NK-92 treated with Interleukin-12 subunit alpha and Interleukin-12 subunit beta, amount 100 ng/mL, for 24 hours (cell line): ENCODE results near the gene SIPA1L3.

Source experiments
- DNase-seq: peaks from one replicate; lab custom pipeline; 2025; lab: John Stamatoyannopoulos, UW

Gene SIPA1L3

GRCh38 chr19:38111898-38112297 is 204.9 kb downstream of the SIPA1L3 start:
- DNase-seq, result no peak

- no peak for DNase-seq
Observed at GRCh38 chr19:38114651-38115050, 207.6 kb downstream of the SIPA1L3 start.

- DNase-seq, result no peak
Observed at GRCh38 chr19:38115271-38115802, 208.3 kb downstream of the SIPA1L3 start.

- no peak for DNase-seq
Observed at GRCh38 chr19:38118176-38118575, 211.2 kb downstream of the SIPA1L3 start.

DNA sequence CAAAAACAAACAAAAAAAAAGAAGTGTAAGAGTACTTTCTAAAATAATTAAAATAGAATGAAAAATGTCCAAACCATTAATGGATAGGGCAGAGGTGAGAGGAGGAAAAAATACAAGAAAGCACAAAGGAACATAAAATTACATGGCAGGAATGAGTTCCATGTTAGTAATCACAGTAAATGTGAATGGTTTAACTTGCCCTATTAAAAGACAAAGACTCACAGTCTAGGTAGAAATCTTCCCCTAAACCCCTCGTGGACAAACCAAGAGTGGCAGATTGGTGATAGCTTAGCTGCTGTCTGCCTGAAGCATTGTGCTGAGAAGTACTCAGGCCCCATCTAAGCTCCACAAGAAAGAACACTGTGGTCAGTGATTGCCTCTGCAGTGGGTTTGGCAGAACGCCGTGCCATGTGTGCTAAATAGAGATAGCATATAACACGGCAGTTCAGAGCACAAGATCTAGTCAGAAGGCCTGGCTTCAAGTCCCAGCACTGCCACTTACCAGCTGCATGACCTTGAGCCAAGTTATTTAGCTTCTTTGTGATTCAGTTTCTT is 213.5 kb downstream of the SIPA1L3 start:
- no peak for DNase-seq

- DNase-seq, result no peak
Observed at GRCh38 chr19:38122402-38123093, 215.5 kb downstream of the SIPA1L3 start.

DNA sequence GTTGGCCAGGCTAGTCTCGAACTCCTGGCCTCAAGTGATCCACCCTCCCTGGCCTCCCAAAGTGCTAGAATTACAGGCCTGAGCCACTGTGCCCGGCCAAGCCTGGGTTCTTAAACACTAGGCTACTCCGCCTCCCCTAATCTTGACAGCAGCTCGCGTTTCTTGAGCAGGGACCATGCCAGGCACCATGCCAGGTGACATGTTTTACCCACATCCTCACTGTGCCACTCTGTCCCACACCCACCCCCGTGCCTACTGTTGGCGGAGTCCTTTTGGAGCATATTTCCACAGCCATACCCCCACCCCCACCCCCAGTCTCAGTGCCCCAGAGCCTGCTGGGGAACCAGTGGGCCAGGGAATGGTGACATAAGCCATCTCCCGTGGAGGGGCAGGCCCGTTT is 218.2 kb downstream of the SIPA1L3 start:
- no peak for DNase-seq

DNA sequence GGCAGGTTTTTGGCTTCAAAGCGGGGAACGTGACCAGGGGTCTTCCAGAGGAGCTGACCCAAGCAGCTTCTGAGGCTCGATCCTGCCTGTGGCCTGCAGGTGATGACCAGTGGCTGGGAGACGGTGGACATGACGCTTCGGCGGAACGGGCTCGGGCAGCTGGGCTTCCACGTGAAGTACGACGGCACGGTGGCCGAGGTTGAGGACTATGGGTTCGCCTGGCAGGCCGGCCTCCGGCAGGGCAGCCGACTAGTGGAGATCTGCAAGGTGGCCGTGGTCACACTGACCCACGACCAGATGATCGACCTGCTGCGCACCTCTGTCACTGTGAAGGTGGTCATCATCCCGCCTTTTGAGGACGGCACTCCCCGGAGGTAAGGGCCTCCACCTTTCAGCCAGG is 223.4 kb downstream of the SIPA1L3 start:
- DNase-seq, result no peak

- no peak for DNase-seq
Observed at GRCh38 chr19:38132781-38133180, 225.8 kb downstream of the SIPA1L3 start.

- DNase-seq, result no peak
Observed at GRCh38 chr19:38133319-38133718, 226.3 kb downstream of the SIPA1L3 start.

GRCh38 chr19:38134540-38135149 is 227.6 kb downstream of the SIPA1L3 start:
- no peak for DNase-seq

DNA sequence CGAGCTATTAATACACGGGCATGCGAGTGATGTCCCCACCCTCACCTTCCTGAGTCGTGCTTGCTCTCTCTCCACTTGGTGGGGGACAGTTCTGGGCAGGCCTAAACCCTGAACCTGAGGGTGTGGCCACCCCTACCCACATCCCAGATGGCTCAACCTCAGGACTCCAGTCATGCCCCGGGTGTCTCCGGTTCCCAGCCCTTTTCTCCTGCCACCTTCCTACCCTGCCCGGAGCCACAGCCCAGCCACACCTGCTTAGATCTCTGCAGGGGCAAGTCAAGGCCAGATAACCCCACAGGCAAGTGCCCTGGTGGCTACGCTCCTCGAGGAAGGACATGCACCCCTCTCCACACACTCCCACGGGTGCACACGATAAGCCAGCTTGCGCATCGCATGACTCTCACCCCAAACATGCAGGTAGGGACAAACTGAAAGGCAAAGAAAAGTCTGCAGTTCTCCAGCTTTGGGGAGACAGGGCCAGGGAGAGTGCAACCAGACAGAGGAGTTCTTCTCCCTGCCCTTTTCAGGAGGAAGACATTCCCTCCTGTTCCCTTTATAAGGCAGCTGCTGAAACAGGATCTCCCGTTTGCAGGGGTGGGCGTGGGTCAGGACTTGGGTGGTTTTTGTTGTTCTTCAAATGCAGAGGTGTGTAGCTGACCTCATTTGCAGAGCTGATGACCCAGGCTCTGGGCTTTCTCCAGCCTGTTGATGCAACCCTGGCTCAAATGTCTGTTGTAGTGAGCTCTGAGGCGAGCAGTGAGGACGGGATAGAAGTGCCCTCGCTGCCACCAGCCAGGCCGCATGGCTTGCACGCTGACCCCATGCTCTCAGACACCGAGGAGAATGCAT is 228.4 kb downstream of the SIPA1L3 start:
- no peak for DNase-seq

- no peak for DNase-seq
Observed at GRCh38 chr19:38139122-38139521, 232.1 kb downstream of the SIPA1L3 start.

GRCh38 chr19:38141108-38141507 is 234.1 kb downstream of the SIPA1L3 start:
- no peak for DNase-seq

GRCh38 chr19:38142176-38143035 is 235.4 kb downstream of the SIPA1L3 start:
- DNase-seq, result peak; percentile 25

DNA sequence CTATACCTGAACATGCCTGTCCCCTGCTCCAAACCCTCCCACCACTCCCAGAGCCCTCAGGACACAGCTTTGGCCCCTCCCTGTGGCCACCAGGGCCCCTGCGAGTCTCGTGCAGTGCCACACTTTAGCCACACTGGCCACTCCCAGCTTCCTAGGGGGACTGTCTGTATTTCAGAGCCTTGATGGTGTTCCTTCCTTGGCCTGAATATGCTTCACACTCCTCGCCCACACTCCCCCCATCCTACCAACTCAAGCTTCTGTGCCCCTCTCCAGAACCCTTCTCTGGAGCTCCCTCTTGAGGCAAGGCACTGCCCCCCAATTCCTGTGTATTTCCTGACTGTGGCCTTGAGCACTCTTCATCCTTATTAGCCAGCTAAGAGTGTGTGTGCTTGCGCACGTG is 236.8 kb downstream of the SIPA1L3 start:
- no peak for DNase-seq

- DNase-seq, result no peak
Observed at GRCh38 chr19:38144667-38145066, 237.7 kb downstream of the SIPA1L3 start.

GRCh38 chr19:38145623-38146022 is 238.6 kb downstream of the SIPA1L3 start:
- DNase-seq, result no peak

DNA sequence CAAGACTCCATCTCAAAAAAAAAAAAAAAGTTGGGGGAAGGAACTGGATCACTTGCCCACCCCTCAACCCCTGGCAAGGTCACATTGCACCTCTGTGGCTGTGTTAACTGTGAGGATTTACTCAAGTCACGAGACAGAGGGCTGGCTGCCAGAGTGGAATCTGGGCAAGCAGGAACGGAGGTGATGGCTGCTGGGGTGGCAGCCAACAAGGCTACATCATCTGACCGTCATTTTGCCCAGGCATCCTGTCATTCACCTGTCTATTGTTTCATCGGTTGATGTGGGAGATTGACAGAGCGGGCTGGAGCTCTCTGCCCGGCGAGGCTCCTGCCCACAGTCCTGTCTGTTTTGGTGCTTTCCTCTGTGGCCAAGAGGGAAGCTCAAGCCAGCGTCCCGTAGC is 241.3 kb downstream of the SIPA1L3 start:
- DNase-seq, result no peak

DNA sequence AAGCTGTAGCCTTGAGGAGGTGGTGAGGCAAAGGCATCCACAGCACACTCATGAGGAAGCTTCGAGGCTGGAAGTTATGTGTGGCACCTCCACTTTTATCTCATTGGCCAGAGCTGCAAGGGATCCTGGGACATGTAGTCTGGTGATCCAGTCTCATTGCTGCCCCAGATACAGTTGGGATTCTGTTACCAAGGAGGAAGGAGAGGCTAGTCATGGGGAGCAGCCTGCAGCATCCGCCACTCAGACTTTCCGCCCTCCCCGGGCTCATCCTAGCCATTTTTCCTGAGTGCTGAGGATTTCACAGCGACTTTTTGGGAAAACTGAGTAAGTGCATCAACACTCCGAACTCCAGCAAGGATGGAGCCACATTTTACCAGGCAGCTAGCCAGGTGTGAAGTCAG is 242.7 kb downstream of the SIPA1L3 start:
- no peak for DNase-seq

- no peak for DNase-seq
Observed at GRCh38 chr19:38151242-38151641, 244.2 kb downstream of the SIPA1L3 start.
